GF-D8 (cell line): ENCODE results near the gene SYT11.
"Not testable (repeated sequence)": the region's sequence is repeated elsewhere in the genome, so short reads cannot be mapped to it uniquely, and the experiment has no call there.

Experiments
- DNase-seq: peaks from one replicate; lab custom pipeline; 2025; lab: John Stamatoyannopoulos, UW

Gene SYT11, protein sequence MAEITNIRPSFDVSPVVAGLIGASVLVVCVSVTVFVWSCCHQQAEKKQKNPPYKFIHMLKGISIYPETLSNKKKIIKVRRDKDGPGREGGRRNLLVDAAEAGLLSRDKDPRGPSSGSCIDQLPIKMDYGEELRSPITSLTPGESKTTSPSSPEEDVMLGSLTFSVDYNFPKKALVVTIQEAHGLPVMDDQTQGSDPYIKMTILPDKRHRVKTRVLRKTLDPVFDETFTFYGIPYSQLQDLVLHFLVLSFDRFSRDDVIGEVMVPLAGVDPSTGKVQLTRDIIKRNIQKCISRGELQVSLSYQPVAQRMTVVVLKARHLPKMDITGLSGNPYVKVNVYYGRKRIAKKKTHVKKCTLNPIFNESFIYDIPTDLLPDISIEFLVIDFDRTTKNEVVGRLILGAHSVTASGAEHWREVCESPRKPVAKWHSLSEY

DNA sequence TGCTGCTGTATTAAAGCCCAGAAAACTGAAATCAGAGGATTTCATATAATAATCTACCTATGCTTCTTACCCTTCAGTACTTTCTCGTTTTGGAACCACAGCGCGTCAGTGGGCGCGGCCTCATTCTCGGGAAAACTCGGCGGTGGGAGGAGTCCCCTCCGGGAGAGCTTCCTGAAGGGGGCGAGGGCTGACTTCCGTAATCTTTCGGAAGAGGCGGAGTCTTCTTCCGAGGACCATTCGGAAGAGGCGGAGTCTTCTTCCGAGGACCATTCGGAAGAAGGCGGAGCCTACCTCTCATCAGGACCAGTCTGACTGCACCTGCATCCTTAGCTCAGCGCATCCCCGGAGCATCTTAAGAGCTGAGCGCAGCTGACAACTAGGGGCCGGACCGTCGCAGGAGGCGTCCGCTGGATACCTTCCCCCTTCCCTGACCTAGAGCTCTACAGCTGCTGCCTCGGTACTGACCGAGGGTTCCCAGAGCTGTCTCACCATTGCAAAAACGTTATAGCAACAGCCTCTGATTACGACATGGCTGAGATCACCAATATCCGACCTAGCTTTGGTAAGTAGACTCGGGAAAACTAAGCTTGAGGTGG, at the start of gene SYT11:
Gene SYT11, plus strand, starts transcription at position 334 of the 596 bp plus-strand sequence. Its CDS starts 195 bp downstream, at position 529.
- peak; percentile 79 for DNase-seq

DNA sequence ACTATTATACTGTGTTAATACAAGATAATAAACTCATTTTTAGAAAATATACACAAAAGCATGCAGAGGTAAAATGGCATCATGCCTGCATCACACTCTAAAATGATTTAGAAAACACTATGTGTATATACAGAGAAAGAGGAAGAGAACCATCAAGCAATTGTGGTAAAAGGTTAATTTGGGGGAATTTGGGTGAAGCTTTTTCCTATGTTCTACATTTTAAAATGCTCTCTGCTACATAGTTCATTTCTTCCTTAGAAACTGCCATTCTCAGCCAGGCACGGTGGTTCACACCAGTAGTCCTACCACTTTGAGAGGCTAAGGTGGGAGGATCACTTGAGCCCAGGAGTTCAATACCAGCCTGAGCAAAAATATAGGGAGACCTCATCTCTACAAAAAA, 46.5 kb upstream of the SYT11 start:
- no peak for DNase-seq

DNA sequence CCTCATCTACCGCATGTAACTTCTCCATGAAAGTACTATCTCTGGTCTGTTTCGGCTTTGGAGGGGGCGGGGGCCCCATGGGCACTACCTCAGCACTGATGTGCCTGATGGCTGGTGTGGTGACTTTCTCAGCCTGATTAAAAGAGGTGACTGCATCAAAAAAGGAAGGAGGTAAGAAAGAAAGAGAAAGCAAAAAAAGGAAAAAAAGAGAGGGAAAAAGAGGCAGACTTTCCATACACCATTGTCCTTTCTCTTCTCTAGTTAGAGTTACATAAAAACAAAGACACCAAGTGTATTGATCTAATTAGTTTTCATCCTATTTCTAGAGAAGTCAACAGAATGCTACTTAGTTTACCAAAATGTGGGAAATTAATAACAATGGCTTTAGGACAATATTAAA, 45.7 kb upstream of the SYT11 start:
- no peak for DNase-seq

GRCh38 chr1:155816351-155816750, 43.0 kb upstream of the SYT11 start:
- no peak for DNase-seq

GRCh38 chr1:155827450-155827849, 31.9 kb upstream of the SYT11 start:
- no peak for DNase-seq

DNA sequence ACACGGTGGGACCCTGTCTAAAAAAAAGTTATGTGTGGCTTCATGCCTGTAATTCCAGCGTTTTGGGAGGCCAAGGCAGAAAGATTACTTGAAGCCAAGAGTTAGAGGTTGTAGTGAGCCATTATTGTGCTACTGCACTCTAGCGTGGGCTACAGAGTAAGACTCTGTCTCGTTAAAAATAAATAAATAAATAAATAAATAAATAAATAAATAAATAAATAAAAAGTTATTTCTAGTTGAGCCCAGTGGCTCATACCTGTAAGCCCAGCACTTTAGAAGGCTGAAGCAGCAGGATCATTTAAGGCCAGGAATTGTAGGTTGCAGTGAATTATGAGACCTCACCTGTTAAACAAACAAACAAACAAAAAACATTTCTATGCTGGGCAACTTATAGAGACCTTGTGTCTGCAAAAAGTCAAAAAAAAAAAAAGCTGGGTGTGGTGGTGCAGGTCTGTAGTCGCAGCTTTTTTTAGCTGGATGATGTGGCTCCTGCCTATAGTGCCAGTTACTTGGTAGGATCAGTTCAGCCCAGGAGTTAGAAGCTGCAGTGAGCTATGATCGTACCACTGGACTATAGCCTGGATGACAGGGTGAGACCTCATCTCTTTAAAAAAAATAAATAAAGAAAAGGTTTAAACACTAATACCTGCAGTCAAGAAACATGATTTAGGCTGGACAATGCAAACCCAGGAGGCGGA, 27.9 kb upstream of the SYT11 start:
- no peak for DNase-seq

GRCh38 chr1:155833665-155834295, 25.6 kb upstream of the SYT11 start:
- DNase-seq = no peak

GRCh38 chr1:155834296-155834926, 25.0 kb upstream of the SYT11 start:
- DNase-seq = no peak

DNA sequence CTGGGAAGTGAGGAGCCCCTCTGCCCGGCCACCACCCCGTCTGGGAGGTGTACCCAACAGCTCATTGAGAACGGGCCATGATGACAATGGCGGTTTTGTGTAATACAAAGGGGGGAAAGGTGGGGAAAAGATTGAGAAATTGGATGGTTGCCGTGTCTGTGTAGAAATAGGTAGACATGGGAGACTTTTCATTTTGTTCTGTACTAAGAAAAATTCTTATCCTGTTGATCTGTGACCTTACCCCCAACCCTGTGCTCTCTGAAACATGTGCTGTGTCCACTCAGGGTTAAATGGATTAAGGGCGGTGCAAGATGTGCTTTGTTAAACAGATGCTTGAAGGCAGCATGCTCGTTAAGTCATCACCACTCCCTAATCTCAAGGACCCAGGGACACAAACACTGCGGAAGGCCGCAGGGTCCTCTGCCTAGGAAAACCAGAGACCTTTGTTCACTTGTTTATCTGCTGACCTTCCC, 24.4 kb upstream of the SYT11 start:
- not testable (repeated sequence) for DNase-seq

- no peak for DNase-seq
Measured at GRCh38 chr1:155835548-155835947, 23.8 kb upstream of the SYT11 start.

GRCh38 chr1:155840386-155840785, 19.0 kb upstream of the SYT11 start:
- DNase-seq = no peak

GRCh38 chr1:155844860-155845421, 14.4 kb upstream of the SYT11 start:
- no peak for DNase-seq

- DNase-seq = no peak
Measured at GRCh38 chr1:155847823-155848529, 11.4 kb upstream of the SYT11 start.

DNA sequence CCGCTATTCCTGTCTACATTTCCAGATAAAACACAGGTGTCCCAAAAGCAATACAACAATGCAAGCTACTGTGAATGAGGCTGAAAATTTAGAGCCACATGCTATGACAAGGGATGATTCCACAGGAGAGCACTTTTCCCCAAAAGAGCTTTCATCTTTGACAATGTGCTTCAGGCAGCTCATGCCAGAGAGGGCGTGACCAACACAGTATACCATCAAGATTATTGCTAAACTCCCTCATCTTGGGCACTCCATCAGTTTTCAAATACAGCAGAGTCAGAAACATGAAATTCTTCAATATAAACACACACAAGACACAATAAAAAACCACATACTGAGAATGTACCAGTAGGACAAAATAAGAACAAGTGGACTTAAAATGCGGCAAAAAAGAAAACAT, 9.0 kb upstream of the SYT11 start:
- no peak for DNase-seq

DNA sequence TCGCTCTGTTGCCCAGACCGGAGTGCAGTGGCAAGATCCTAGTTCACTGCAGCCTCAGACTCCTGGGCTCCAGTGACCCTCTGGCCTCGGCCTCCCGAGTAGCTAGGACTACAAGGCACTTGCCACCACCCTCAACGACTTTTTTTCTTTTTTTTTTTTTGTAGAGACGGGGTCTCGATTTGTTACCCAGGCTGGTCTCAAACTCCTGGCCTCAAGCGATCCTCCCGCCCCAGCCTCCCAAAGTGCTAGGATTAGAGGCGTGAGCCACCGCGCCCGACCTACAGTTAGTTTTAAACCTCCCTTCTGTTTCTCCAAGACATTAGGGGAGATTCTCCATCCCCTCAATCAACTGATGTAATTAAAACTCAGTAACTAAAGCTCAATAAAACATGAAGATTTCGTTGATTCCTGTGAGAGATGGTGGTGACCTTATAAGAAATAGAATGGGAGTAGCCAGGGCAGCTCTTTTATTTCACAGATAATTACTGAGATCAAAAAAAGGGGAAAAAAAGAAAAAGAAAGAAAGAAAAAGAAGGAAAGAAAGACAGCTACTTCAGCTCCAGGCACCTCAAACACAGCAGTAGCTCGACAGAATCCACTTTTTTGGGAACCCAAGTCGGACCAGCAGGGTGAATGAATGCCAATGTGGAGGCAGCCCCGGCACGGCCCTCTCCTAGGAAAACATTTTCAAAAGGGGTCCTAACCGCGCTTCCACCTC, 3.0 kb upstream of the SYT11 start:
- no peak for DNase-seq

DNA sequence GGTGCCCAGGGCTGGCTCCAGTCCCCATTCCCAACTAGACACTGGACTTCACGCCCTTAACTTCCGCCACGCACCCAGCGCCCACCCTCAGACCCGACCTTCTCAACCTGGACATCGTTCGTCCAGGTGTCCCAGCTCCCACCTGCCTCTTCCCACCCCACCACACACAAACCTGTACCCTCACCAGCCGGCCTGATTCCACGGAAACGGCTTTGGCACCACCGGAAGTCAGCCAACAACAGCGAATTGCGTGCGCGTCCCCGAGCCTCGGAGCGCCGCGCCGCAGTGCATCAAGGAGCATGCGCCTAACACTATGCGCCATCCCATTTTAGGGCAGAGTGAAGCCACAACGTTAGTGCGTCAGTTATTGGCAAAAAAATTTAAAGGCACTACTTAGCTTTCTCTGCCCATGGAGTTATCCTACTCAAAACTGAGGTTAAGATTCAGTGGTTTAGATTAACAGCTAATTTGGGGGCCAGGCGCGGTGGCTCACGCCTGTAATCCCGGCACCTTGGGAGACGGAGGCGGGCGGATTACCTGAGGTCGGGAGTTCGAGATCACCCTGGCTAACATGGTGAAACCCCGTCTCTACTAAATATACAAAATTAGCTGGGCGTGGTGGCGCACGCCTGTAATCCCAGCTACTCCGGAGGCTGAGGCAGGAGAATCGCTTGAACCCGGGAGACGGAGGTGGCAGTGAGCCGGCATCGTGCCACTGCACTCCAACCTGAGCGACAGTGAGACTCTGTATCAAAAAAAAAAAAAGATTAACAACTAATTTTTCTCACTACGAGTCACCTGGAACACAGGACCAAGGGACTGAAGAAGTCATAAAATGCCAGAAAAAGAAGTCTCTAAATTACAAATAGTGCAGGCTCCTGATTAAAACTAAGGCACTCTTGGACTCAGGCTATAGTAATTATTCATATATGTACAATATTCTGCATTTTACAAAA, 2.1 kb upstream of the SYT11 start, which contains the start of gene GON4L:
Gene GON4L, minus strand, starts transcription at position 240 of the 956 bp plus-strand sequence. CDS start 3,434 bp downstream, outside the sequence.
- peak; percentile 81 for DNase-seq

GRCh38 chr1:155858800-155859233, 550 bp upstream of the SYT11 start:
- DNase-seq = peak; percentile 79
